Measurements from ENCODE around the gene SLC13A4. TPM values are rescaled to one million over a fixed set of nuclear protein-coding genes. Genes with fewer than 3 reads are reported as not detected.
"Not testable (repeated sequence)": the region's sequence is repeated elsewhere in the genome, so short reads cannot be mapped to it uniquely, and the experiment has no call there.

SLC13A4 gene
- polyA plus RNA-seq, 3 donors, result 1.2 to 1.7 (median 1.4) TPM

- no peak for DNase-seq (ENCODE audit: low read depth in 3 of 3, low spot score in 2 of 3)
Observed at GRCh38 chr7:135753616-135754413, 25.8 kb upstream of the SLC13A4 start.

- DNase-seq (ENCODE audit: low read depth in 3 of 3, low spot score in 2 of 3), result no peak
Observed at GRCh38 chr7:135748770-135749169, 20.8 kb upstream of the SLC13A4 start, which contains the start of gene FAM180A. Gene FAM180A (minus strand): TSS chr7:135748813. CDS start chr7:135748580, 233 bp downstream.

- no peak for DNase-seq (ENCODE audit: low read depth in 3 of 3, low spot score in 2 of 3)
Observed at GRCh38 chr7:135747366-135747765, 19.4 kb upstream of the SLC13A4 start.

GRCh38 chr7:135745703-135746312, 17.8 kb upstream of the SLC13A4 start:
- no peak for DNase-seq (ENCODE audit: low read depth in 3 of 3, low spot score in 2 of 3)

- DNase-seq (ENCODE audit: low read depth in 3 of 3, low spot score in 2 of 3), result no peak
Observed at GRCh38 chr7:135744938-135745702, 17.1 kb upstream of the SLC13A4 start.

- no peak for DNase-seq (ENCODE audit: low read depth in 3 of 3, low spot score in 2 of 3)
Observed at GRCh38 chr7:135743907-135744731, 16.1 kb upstream of the SLC13A4 start.

GRCh38 chr7:135742371-135742770, 14.4 kb upstream of the SLC13A4 start:
- no peak for DNase-seq (ENCODE audit: low read depth in 3 of 3, low spot score in 2 of 3)

GRCh38 chr7:135741905-135742304, 13.9 kb upstream of the SLC13A4 start:
- no peak for DNase-seq (ENCODE audit: low read depth in 3 of 3, low spot score in 2 of 3)

GRCh38 chr7:135740889-135741288, 12.9 kb upstream of the SLC13A4 start:
- no peak for DNase-seq (ENCODE audit: low read depth in 3 of 3, low spot score in 2 of 3)

GRCh38 chr7:135737306-135737647, 9.3 kb upstream of the SLC13A4 start:
- not testable (repeated sequence) for DNase-seq (ENCODE audit: low read depth in 3 of 3, low spot score in 2 of 3)

- DNase-seq (ENCODE audit: low read depth in 3 of 3, low spot score in 2 of 3), result no peak
Observed at GRCh38 chr7:135736586-135737305, 8.8 kb upstream of the SLC13A4 start.

GRCh38 chr7:135734343-135734689, 6.3 kb upstream of the SLC13A4 start:
- no peak for DNase-seq (ENCODE audit: low read depth in 3 of 3, low spot score in 2 of 3)

- DNase-seq (ENCODE audit: low read depth in 3 of 3, low spot score in 2 of 3), result no peak
Observed at GRCh38 chr7:135733603-135734342, 5.8 kb upstream of the SLC13A4 start.

GRCh38 chr7:135731131-135731530, 3.1 kb upstream of the SLC13A4 start:
- no peak for DNase-seq (ENCODE audit: low read depth in 3 of 3, low spot score in 2 of 3)

GRCh38 chr7:135729230-135729629, 1.2 kb upstream of the SLC13A4 start:
- DNase-seq (ENCODE audit: low read depth in 3 of 3, low spot score in 2 of 3), result no peak

- no peak for DNase-seq (ENCODE audit: low read depth in 3 of 3, low spot score in 2 of 3)
Observed at GRCh38 chr7:135726911-135727673, 894 bp downstream of the SLC13A4 start.

GRCh38 chr7:135726276-135726788, 1.7 kb downstream of the SLC13A4 start:
- no peak for DNase-seq (ENCODE audit: low read depth in 3 of 3, low spot score in 2 of 3)

- DNase-seq (ENCODE audit: low read depth in 3 of 3, low spot score in 2 of 3), result no peak
Observed at GRCh38 chr7:135723411-135723810, 4.6 kb downstream of the SLC13A4 start.
